ENCODE data around the gene HOXB2.

The HOXB2 gene

GRCh38 chr17:48578616-48579470, 33.9 kb upstream of the HOXB2 start:
- DNase-seq = no peak

- DNase-seq = no peak
Measured at GRCh38 chr17:48577946-48578615, 33.2 kb upstream of the HOXB2 start, which contains the start of gene HOXB4. TSS of gene HOXB4 (minus strand) at chr17:48578350. CDS start at chr17:48578319, 31 bp downstream.

GRCh38 chr17:48577330-48577945, 32.5 kb upstream of the HOXB2 start:
- no peak for DNase-seq

DNA sequence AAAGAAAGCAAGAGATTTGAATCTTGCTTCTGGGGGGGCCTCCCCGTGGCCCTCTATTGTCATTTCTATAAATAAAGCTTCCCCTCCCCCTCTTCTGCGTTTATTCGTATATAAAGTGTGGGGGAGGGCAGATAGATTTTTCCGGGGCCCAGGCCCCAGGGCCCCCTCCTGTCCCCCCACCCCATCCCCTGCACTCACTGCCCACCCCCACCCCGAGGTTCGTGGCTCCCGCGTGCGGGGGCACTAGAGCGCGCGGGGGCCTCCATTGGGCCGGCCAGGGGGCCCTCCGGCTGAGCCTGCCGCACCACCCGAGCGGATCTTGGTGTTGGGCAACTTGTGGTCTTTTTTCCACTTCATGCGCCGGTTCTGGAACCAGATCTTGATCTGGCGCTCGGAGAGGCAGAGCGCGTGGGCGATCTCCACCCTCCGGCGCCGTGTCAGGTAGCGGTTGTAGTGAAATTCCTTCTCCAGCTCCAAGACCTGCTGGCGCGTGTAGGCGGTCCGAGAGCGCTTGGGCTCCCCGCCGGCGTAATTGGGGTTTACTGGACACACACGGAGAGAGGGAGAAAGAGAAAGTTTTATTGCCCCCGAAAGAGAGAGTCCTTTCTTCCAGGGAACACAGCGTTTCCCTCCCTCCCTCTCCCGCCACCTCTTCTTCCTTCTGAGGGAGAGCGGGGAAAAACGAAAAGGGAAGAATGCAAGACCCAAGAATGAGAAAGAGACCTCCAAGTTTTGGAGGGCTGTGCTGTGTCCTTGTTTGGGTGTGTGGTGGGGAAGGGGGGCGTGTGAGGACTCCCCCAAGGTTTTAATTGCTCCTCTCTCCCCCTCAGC, 31.8 kb upstream of the HOXB2 start:
- no peak for DNase-seq

GRCh38 chr17:48575673-48576478, 31.0 kb upstream of the HOXB2 start:
- DNase-seq = no peak

DNA sequence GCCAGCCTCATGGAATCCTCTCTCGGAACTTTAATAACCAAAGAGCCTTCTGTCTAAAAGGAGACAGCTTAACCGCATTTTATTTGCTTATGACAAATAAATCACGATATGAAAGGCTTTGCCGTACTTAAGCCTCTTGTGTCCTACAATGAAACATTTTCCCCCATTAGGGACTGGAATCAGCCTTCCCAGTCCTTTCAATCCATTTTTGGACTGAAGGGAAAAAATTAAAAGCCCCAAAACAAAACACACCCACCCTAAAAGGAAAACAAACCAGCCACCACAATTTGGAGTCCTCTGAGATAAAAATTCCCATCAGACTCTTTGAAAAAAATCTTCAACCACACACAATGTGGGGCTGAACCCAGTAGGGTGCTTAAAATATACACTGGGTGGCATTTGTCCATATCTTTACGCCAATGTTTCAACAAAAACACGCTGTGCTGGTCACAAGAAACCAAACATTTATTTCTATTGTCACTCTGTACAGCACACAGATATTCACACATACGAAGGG, 30.2 kb upstream of the HOXB2 start:
- no peak for DNase-seq

DNA sequence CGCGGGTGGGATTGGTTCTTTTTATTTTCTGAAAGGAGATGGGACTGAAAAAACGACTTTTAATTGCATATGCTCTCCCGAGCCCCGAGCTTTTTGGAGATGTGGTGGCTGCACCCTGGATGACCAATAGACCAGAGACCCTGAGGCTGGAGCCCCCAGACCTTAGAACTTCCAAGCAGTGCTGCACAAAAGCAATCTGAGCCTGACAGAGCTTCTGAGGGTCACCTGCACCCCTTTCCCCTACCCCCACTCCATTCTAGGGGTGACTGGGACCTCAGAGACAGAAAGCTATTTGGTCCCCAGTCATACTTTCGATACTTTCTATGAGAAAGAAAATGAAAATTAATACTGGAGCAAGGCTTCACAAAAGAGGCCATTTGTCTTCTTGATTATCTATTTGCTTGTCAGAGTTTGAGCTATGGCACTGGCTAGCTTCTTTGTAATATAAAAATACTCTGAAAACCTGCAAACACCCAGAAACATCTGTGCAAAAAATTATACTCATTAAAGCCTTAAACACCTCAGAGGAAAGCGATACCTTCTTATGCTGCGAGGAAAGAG, 29.7 kb upstream of the HOXB2 start:
- DNase-seq = no peak

GRCh38 chr17:48571826-48572417, 27.0 kb upstream of the HOXB2 start:
- DNase-seq = no peak

GRCh38 chr17:48571024-48571818, 26.3 kb upstream of the HOXB2 start:
- DNase-seq = no peak

DNA sequence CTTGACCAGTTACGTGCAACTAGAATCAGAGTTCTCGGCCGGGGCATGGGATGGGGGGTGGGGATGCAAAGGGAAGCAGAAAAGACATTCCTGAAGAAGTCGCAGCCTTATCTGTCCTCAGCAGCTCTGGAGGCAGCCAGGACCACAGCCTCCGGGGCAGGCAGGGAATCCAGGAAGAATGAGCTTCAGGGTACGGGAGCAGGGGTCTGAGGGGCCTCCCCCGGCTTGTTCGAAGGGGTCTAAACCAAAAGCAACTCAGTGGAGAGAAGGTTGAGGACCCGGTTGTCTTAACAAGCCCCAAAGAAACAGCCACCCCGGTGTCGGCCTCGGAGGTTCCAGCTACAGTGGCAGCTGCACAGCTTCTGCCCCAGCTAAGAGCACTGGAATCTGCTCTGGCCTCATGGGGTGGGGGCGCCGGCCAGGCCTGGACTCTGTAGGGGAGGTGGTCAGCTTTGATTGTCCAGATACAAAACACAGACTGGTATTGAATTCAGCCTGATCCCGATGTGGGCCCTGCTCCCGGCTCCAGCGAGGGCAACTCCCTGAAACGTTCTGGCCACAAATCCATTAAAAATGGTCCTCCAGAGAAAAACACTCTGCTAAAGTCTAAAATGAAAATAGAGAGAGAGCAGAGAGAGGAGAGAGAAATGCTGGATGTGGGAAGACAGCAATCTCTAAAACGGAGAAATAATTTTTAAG, 25.6 kb upstream of the HOXB2 start:
- no peak for DNase-seq

DNA sequence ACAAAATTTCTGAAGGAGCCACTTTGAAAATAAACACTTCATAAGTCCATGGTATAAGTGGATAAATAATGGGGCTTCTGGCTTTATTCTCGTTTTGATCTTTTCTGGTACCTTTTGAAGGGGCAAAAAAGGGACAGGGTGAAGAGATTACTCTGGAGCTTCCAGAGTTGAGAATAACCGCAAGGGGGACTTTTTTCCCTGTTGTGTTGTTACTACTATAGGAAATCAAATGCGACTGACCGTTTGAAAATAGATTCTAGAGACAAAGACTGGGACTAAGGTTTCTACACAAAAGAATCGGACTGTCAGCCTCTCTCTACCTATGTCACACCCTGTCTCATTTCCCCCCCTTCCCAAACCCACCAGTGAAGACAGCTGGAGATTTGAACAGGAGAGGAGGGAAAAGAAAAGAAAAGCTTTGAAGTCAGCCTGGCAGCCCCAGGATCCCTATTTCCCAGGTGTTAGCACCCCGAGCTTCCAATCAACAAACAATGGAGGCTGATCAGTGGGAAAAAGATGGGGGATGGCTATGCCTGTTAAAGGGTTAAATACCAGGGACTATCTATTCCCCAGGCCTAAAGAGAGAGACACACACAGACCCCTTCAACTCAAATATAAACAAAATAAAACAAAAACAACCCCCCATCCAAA, 24.9 kb upstream of the HOXB2 start:
- no peak for DNase-seq

GRCh38 chr17:48569240-48569582, 24.3 kb upstream of the HOXB2 start:
- DNase-seq = no peak

GRCh38 chr17:48568499-48569239, 23.8 kb upstream of the HOXB2 start:
- DNase-seq = no peak

DNA sequence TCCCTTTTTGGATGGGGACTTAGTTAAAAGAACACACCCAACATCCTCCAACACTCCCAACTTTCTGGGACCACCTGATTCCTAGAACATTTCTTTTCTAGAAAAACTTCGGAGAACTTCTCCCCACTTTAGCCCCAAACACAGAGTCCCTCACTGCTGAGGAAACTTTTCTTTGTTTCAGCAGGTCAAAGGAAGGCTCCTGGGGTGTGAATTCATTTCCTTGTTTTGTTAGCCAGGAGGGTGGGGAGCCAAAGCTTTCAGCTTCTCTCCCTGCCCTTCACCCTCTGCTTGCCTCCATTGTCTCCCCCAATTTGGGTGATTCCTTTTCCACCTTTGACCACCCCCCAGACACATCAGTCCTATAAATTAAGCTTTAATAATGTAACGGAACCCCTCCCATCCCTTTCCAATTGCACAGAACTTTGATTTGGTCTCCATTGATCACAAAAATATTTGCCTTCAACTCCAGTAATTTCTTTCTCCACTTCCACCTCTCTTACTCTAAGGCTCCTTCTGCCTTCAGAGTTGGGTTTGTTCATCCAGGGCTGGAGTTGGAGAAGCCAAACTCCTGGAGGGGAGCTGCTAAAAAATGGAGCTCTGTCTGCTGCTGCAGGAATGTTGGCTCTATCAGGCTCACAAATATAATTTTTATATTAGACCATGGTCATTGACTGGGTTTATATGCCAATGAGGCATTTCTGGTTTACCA, 22.9 kb upstream of the HOXB2 start:
- DNase-seq = no peak

GRCh38 chr17:48567209-48567608, 22.3 kb upstream of the HOXB2 start:
- DNase-seq = no peak

DNA sequence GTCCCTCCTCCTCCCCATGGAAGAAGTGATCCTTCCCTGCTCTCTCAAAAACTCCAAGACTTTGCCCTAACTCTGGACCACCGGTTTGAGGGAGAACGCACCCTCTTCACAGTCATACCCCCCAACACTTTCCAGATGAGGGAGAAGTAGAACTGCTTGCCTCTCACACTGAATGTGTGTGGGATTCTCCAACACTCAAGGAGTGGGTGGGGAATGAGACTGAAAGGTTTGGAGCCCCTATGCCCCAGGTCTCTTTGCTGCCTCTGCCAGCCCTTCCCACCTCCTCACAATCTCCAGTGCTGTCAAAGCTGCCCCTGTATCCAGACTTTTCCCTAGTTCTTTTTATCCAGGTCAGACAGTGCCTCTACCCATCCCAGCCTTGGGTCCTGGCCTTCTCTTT, 21.8 kb upstream of the HOXB2 start:
- DNase-seq = no peak

DNA sequence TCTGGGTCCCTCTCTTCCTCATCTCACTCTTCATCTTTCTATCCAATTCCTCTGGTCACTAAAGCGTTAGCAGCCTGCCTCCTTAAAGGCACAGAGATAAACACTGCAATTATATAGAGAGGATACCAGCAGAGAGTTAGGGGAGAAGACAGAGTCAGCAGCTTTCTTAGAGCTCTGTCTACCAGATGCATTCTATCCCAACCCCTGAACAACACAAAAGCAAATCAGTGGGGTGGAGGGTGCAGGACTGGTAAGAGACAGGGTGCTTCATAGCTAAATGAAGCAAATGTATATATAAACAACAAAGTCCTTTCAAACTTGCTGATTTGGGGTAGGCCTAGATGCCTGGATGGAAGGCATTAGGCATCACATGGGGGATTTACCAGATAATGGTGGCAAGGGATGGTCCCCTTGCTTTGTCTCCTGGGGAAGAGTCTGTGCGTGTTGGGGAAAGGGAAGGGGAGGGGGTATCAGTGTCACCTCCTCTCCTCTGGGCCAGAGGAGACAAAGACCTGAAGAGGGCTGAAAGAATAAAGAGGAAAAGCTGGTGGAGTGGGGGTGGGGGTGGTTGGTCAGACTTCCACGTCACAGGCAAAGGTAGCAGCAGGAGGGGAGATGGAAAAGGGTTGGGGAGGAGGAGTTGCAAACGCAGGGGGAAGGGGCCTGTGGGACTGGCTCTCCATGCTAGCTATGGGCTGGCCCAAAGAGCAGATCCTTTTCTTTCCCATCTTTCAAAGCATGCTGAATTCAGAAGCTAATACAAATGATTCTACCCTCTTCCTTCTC, 21.2 kb upstream of the HOXB2 start:
- DNase-seq = no peak

All from cortex of kidney (tissue), 1 donor.